ENCODE results near the gene TTC39B. TPM values are rescaled to one million over a fixed set of nuclear protein-coding genes. Genes with fewer than 3 reads are reported as not detected.

Gene TTC39B
- total RNA-seq, 2 donors from 2014 or later = 27.2 to 32.2 TPM

- TF ChIP-seq CTCF (IDR thresholded peaks at IDR 0.05) = no peak
- intact Hi-C loops (cut with DNase I) = no loop called here
- no peak for DNase-seq
Measured at GRCh38 chr9:15229409-15229808, 77.6 kb downstream of the TTC39B start.

GRCh38 chr9:15227491-15227890, 79.5 kb downstream of the TTC39B start:
- H3K27me3 ChIP-seq = no peaks in the 10 kb centered on the region
- DNase-seq = no peak
- intact Hi-C loops (cut with DNase I) = no loop called here

More at GRCh38 chr9:15229409-15229808, 77.6 kb downstream of the TTC39B start:
- no peaks in the 10 kb centered on the region for H3K9me3 ChIP-seq
- no peaks in the 10 kb centered on the region for H3K27me3 ChIP-seq
- no peak overlapping the region for H3K27ac ChIP-seq
- no peaks in the 10 kb centered on the region for H3K4me1 ChIP-seq
- no peak overlapping the region for H3K4me3 ChIP-seq
- no peak overlapping the region for H3K9ac ChIP-seq (ENCODE audit: low read depth in 2 of 2, low read length in 2 of 2)
- no peaks in the 10 kb centered on the region for H3K36me3 ChIP-seq

GRCh38 chr9:15225564-15226126, 81.4 kb downstream of the TTC39B start:
- intact Hi-C loops (cut with DNase I) = no loop called here
- H3K36me3 ChIP-seq = no peaks in the 10 kb centered on the region
- no peak overlapping the region for H3K4me3 ChIP-seq
- TF ChIP-seq CTCF (IDR thresholded peaks at IDR 0.05) = no peak
- no peak for DNase-seq
- H3K27ac ChIP-seq = no peak overlapping the region
- H3K9me3 ChIP-seq = no peaks in the 10 kb centered on the region
- no peaks in the 10 kb centered on the region for H3K27me3 ChIP-seq
- no peaks in the 10 kb centered on the region for H3K4me1 ChIP-seq
- no peak overlapping the region for H3K9ac ChIP-seq (ENCODE audit: low read depth in 2 of 2, low read length in 2 of 2)

More at GRCh38 chr9:15227491-15227890, 79.5 kb downstream of the TTC39B start:
- H3K9ac ChIP-seq (ENCODE audit: low read depth in 2 of 2, low read length in 2 of 2) = no peak overlapping the region
- H3K4me1 ChIP-seq = no peaks in the 10 kb centered on the region
- H3K4me3 ChIP-seq = no peak overlapping the region
- H3K9me3 ChIP-seq = no peaks in the 10 kb centered on the region
- no peak for TF ChIP-seq CTCF (IDR thresholded peaks at IDR 0.05)
- no peak overlapping the region for H3K27ac ChIP-seq
- no peaks in the 10 kb centered on the region for H3K36me3 ChIP-seq

GRCh38 chr9:15222313-15222712, 84.7 kb downstream of the TTC39B start:
- no peak for DNase-seq
- Histone ChIP-seq H3K4me3 (no peak overlapping the region), H3K27me3 (no peaks in the 10 kb centered on the region), H3K9ac (ENCODE audit: low read depth in 2 of 2, low read length in 2 of 2) (no peak overlapping the region), H3K27ac (no peak overlapping the region), H3K36me3 (no peaks in the 10 kb centered on the region), H3K4me1 (no peaks in the 10 kb centered on the region), H3K9me3 (no peaks in the 10 kb centered on the region)
- intact Hi-C loops (cut with DNase I) = no loop called here
- TF ChIP-seq CTCF (IDR thresholded peaks at IDR 0.05) = no peak

- H3K36me3 ChIP-seq = no peaks in the 10 kb centered on the region
- H3K9ac ChIP-seq (ENCODE audit: low read depth in 2 of 2, low read length in 2 of 2) = no peak overlapping the region
- no peaks in the 10 kb centered on the region for H3K4me1 ChIP-seq
- no peaks in the 10 kb centered on the region for H3K27me3 ChIP-seq
- no peak overlapping the region for H3K27ac ChIP-seq
- no peak overlapping the region for H3K4me3 ChIP-seq
- intact Hi-C loops (cut with DNase I) = no loop called here
- no peak for DNase-seq
- TF ChIP-seq CTCF (IDR thresholded peaks at IDR 0.05) = no peak
- H3K9me3 ChIP-seq = no peaks in the 10 kb centered on the region
Measured at GRCh38 chr9:15221746-15222145, 85.3 kb downstream of the TTC39B start.
